Lower leg skin (tissue), 3 donors: ENCODE results near the gene SPATC1L.

Source experiments
- CTCF ChIP-seq, 3 donors: fragments of 450-650 bp; IDR thresholded peaks; one replicate each; pipeline ENCODE4 v1.5.1; 2016; ENCODE audit warnings: antibody characterized with exemption in 3 of 3, mild to moderate bottlenecking in 3 of 3, moderate library complexity in 2 of 3
- POLR2A ChIP-seq, 2 donors: fragments of 450-650 bp; IDR thresholded peaks; one replicate each; pipeline ENCODE4 v1.6.1; 2016 to 2017; ENCODE audit warnings: antibody characterized with exemption in 2 of 2, mild to moderate bottlenecking in 1 of 2, moderate library complexity in 1 of 2

GRCh38 chr21:46120301-46121285, 63.7 kb downstream of the SPATC1L start:
- no peak for TF ChIP-seq CTCF (IDR thresholded peaks at IDR 0.05)
- TF ChIP-seq POLR2A (IDR thresholded peaks at IDR 0.05) = no peak
